Endothelial cell of umbilical vein (primary cell): Measurements from ENCODE around the gene KIF23.

Source experiments
- EZH2 ChIP-seq: IDR thresholded peaks from 2 replicates; pipeline ENCODE4 v1.6.1; 2012; ENCODE audit warnings: borderline replicate concordance, low read depth, mild to moderate bottlenecking, moderate library complexity, low read length, inconsistent platforms; ENCODE audit not compliant: severe bottlenecking
- POLR2A ChIP-seq: IDR thresholded peaks from 2 replicates; pipeline ENCODE4 v1.6.1; 2012; ENCODE audit warnings: low read depth, mild to moderate bottlenecking, control low read depth, low read length

GRCh38 chr15:69394556-69395282 is 19.4 kb upstream of the KIF23 start:
- TF ChIP-seq POLR2A (no peak), EZH2 (no peak)
